Stimulated activated naive CD8-positive, alpha-beta T cell treated with anti-CD3 and anti-CD28 coated beads, Interleukin-15, amount 100 ng/mL, for 72 hours (primary cell): Measurements from ENCODE around the gene LAMP5.

ENCODE experiments used
- ATAC-seq: fragments of 150-1000 bp; cut with Tn5 transposase; 2 replicates; pipeline ENCODE4 v1.10.0; 2021; ENCODE audit warnings: mild to moderate bottlenecking, moderate library complexity
- DNase-seq, 2 donors: peaks; one replicate each; pipeline ENCODE4 v3.0.0; 2021 to 2022
- H3K27ac Mint-ChIP-seq, 2 donors: one replicate each; pipeline ENCODE4 v1.8.0; 2022; ENCODE audit warnings: mild to moderate bottlenecking in 2 of 2, mixed read lengths in 2 of 2, moderate library complexity in 2 of 2
- H3K27me3 Mint-ChIP-seq: one replicate; pipeline ENCODE4 v1.8.0; 2022; ENCODE audit warnings: mixed read lengths
- H3K4me1 Mint-ChIP-seq: one replicate; pipeline ENCODE4 v1.8.0; 2022; ENCODE audit warnings: mild to moderate bottlenecking, mixed read lengths
- H3K4me3 Mint-ChIP-seq, 2 donors: one replicate each; pipeline ENCODE4 v1.8.0; 2022; ENCODE audit warnings: mild to moderate bottlenecking in 2 of 2, mixed read lengths in 2 of 2, moderate library complexity in 1 of 2
- H3K9me3 Mint-ChIP-seq, 2 donors: one replicate each; pipeline ENCODE4 v1.8.0; 2022; ENCODE audit warnings: mixed read lengths in 2 of 2

LAMP5 gene

DNA sequence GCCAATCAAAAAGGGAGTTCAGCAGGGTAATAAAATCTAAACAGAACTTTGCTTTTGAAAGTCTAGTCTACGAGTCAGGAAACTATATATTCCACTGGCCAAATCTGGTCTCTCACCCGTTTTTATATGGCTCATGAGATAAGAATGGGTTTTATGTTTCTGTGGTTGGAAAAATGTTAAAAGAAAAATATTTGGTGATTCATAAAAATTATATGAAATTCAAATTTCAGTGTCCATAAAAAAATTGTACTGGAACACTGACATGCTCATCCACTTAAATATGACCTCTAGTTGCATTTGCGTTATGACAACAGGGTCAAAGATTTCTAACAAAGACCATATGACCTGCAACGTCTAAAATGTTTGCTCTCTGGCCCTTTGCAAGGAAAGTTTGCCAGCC lies 22.3 kb upstream of the LAMP5 start:
- Mint-ChIP-seq H3K4me3 (no peak overlapping the region), H3K9me3 (peaks cover 19 to 29% of the 10 kb centered on the region in 2 donors), H3K27me3 (no peaks in the 10 kb centered on the region), H3K27ac (no peak overlapping the region), H3K4me1 (no peaks in the 10 kb centered on the region)
- ATAC-seq: no peak
- no peak for DNase-seq

DNA sequence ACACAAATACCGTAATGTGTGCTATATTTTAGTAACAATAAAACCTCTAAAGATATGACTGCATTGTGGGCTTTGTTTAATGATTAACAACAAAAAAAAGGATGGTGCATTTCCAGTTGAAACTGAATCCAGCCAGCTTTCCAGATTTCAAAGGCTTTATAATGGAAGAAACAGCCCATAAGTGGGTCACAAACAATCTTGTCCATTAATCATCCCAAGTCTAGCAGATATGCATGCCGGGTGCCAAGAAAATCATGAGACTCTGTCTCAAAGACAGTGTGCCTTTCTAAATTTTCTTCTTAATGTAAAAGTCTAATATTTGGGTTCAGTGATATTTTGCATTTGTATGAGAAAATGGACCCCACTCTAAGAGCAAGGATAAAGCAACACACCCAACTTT lies 20.6 kb upstream of the LAMP5 start:
- Mint-ChIP-seq H3K4me3 (no peak overlapping the region), H3K4me1 (no peaks in the 10 kb centered on the region), H3K27ac (no peak overlapping the region), H3K27me3 (no peaks in the 10 kb centered on the region), H3K9me3 (peaks cover 19 to 29% of the 10 kb centered on the region in 2 donors)
- ATAC-seq: no peak
- no peak for DNase-seq

DNA sequence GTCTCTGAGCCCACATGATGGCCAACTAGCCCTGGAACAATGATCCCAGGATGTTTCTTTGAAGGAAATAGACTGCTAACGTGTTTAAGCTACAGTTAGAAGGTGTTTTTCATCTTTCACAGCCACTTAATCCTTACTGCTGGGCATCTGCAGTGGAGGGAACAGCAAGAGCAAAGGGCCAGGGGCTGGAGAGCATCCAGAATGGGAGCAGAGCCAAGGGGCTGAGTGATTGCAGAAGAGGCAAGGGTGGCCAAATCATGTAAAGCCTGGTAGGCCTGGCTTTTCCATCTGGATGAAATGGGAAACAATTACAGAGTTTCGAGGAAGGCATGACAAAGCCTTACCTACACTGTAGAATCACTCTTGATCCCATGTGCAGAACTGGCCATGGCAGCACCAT lies 18.7 kb upstream of the LAMP5 start:
- ATAC-seq: no peak
- H3K27me3 Mint-ChIP-seq: no peaks in the 10 kb centered on the region
- DNase-seq: no peak
- no peak overlapping the region for H3K27ac Mint-ChIP-seq
- no peaks in the 10 kb centered on the region for H3K4me1 Mint-ChIP-seq
- H3K4me3 Mint-ChIP-seq: no peak overlapping the region
- peaks cover 11 to 29% of the 10 kb centered on the region in 2 donors for H3K9me3 Mint-ChIP-seq

DNA sequence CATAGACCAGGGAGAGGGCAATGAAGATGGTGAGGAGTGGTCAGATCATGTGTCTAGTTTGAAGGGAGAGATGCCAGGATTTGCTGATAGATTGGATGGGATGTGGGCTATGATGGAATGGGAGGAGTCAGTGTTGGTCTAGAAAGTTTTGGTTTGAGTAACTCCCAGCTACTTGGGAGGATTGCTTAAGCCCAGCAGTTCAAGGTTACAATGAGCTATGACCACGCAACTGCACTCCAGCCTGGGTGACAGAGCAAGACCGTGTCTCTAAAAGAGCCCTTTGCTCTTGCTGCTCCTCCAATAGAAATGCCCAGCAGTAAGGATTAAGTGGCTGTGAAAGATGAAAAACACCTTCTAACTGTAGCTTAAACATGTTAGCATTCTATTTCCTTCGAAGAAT lies 18.2 kb upstream of the LAMP5 start:
- H3K4me1 Mint-ChIP-seq: no peaks in the 10 kb centered on the region
- no peak overlapping the region for H3K4me3 Mint-ChIP-seq
- DNase-seq: no peak
- peaks cover 11 to 29% of the 10 kb centered on the region in 2 donors for H3K9me3 Mint-ChIP-seq
- H3K27ac Mint-ChIP-seq: no peak overlapping the region
- H3K27me3 Mint-ChIP-seq: no peaks in the 10 kb centered on the region
- no peak for ATAC-seq

DNA sequence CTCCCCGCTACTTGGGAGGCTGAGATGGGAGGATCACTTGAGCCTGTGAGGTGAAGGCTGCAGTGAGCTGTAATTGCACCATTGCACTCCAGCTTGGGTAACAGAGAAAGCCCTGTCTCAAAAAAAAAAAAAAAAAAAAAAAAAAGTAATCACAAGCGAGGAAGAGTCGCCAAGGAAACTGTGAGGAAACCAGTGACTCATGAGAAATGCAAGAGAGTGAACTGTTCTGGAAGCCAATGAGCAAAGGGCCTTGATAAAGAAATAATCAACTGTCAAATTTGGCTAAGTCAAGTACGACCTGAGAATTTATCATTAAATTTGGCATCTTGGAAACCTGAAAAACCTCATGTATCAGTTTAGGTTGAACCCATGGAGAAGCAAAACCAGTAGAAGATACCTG lies 16.1 kb upstream of the LAMP5 start:
- Mint-ChIP-seq H3K4me3 (no peak overlapping the region), H3K27me3 (no peaks in the 10 kb centered on the region), H3K4me1 (no peaks in the 10 kb centered on the region), H3K9me3 (peaks cover 15 to 29% of the 10 kb centered on the region in 2 donors), H3K27ac (no peak overlapping the region)
- ATAC-seq: no peak
- DNase-seq: no peak

DNA sequence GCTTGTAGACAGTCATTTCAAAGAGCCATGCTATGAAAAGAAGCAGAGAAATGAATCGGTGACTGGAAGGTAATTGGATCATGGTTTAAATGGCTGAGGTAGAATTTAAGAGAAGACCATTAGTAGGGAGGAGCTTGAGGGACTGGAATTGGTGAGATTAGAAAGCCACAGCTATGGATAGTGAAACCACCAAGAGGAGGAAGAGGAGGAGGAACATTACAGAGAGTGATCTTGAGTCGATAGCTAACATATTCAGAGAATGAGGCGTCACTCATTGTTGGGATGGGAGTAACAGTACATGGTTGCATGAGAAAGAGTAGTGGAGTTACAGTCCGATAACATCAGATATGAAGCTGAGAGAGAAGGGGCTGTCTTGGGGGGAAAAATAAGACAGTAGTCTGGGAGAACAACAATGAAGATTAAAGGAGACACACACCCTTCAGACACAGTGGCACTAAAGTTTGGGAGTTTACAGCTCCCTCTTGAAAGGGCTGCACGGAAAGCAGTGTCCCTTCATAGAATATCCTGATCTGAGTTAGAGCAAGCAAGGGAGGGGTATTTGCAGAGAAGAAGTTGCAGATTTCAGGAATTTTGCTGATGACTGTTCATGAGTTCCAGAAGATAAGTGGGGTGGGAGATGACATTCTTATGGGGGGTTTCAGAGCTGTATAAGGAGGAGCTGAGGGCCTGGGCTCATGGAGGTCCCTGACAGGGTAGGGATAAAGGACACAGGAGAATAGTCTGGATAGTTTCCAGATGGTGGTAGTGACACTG lies 15.1 kb upstream of the LAMP5 start:
- Mint-ChIP-seq H3K4me3 (no peak overlapping the region), H3K9me3 (peaks cover 15 to 27% of the 10 kb centered on the region in 2 donors), H3K27me3 (no peaks in the 10 kb centered on the region), H3K27ac (no peak overlapping the region), H3K4me1 (no peaks in the 10 kb centered on the region)
- DNase-seq: no peak
- no peak for ATAC-seq

DNA sequence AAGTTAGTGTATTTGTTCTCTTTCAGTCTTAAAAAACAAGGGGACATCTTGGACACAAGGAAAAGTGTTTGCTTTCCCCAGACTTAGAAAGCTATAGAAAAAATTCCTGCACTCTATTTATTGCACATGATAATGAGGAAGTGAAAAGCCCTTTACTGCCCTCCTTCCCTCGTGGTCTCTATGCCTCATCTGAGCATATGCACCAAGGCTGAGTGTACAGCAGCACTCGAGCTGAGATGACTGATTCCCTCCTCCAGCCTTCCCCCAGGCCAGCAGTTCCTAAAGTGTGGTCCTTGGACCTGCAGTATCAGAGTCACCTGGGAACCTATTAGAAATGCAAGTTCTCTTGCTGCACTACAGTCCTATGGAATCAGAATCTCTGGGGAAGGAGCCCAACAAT lies 14.3 kb upstream of the LAMP5 start:
- H3K9me3 Mint-ChIP-seq: peaks cover 9 to 19% of the 10 kb centered on the region in 2 donors
- no peaks in the 10 kb centered on the region for H3K27me3 Mint-ChIP-seq
- DNase-seq (no peak), ATAC-seq (no peak)
- no peak overlapping the region for H3K4me3 Mint-ChIP-seq
- no peaks in the 10 kb centered on the region for H3K4me1 Mint-ChIP-seq
- H3K27ac Mint-ChIP-seq: no peak overlapping the region

DNA sequence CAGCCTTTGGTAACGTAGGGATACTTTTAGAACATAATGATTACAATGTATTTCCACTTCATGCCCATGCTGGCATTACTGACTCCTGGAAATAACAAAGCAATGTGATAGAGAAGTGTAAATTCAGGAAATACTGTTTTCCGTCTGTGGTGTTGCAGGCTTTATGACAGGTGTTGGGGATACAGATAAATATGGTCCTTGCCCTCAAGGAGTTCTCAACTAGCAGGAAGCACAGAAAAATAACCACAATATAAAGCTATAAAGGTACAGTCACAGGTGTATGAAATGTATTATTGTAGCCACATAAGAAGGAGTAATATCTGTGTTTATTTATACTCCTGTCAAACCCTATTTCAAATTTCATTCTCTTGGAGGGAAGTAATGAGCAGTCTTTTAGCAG lies 12.9 kb upstream of the LAMP5 start:
- ATAC-seq (no peak), DNase-seq (no peak)
- Mint-ChIP-seq H3K4me1 (no peaks in the 10 kb centered on the region), H3K9me3 (peaks cover 4 to 7% of the 10 kb centered on the region in 2 donors), H3K4me3 (no peak overlapping the region), H3K27ac (no peak overlapping the region), H3K27me3 (peaks cover 10% of the 10 kb centered on the region)

DNA sequence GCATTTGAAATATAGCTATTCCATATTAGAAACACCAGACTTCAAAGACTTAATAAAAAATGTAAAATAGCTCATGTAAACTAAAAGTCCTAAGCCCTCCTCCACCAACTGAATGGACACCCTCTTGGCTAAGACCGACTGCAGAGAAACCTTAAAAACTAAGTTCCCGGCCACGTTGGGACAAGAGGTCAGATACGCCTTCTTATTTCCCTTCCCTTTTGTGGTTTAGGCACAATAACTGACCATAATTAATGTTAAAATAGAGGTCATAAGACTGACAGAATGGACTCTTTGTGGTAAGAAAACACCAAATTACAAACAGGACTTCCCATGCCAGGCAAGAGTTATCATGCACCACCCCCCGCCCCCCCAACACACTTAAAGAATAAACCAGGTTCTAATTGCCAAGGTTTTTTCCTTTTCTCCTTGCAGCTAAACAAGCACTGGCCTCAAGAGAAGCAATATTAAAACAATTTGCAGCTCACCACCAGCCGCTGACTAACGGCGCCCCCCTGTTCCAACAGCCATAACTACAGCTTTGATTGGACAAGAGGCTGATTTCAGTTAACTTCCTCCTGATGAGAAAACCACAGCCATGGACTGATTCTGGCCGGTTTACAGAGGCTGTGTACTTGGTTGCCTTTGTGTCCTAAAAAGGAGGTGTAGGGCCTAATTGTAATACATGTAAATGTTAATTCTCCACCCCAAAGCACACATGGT lies 10.7 kb upstream of the LAMP5 start:
- peaks cover 32% of the 10 kb centered on the region for H3K27me3 Mint-ChIP-seq
- peaks cover 4 to 7% of the 10 kb centered on the region in 2 donors for H3K9me3 Mint-ChIP-seq
- no peak for ATAC-seq
- H3K27ac Mint-ChIP-seq: no peak overlapping the region
- no peak for DNase-seq
- H3K4me3 Mint-ChIP-seq: no peak overlapping the region
- no peaks in the 10 kb centered on the region for H3K4me1 Mint-ChIP-seq

DNA sequence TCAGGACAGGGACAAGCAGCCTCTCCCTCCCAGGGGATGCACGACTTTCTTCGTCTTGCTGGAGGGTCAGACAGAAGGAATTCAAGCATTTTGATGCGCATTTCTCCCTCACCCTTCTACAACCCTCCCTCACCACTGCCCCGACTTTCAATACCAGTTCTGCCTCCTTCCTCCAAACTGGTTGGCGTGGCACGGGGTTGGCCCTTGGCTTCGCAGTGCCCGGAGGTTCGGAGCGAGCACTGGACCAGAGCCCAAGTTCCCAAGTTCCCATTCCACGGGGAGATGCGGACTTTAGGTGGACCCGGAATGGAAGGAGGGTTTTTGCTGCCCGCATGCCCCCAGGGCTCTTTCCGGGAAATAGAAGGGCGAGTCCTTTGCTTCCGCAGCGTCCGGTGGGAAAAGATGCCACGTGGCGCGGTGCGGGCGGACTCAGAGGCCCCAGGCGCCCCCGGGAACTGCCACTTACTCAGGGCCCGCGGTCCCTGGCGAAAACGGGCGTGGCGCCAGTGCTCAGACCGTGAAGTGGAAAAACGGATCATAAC lies 8.0 kb upstream of the LAMP5 start:
- peaks cover 57% of the 10 kb centered on the region for H3K27me3 Mint-ChIP-seq
- H3K4me3 Mint-ChIP-seq: no peak overlapping the region
- H3K9me3 Mint-ChIP-seq: peaks cover 4 to 7% of the 10 kb centered on the region in 2 donors
- H3K27ac Mint-ChIP-seq: no peak overlapping the region
- peaks cover 5% of the 10 kb centered on the region for H3K4me1 Mint-ChIP-seq
- no peak for ATAC-seq
- no peak for DNase-seq

DNA sequence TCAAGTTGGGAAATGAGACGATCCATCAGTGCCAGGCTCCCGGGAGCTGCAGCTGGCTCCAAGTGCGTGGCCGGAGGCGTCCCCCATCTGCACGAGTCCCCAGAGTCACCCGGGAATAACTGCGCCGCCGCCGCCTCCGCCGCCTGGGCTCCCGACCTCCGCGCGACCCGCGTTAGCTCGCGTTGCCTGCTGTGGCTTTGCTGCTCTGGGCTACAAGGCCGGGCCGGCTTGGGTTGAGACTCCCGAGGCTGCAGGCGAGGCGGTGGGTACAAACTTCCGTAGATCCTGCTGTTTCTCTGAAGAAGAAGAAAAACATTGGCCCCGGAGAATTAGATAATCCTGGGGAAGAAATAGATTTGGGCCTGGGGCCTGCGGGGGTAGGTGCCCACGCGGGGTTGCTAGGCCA lies 7.4 kb upstream of the LAMP5 start:
- Mint-ChIP-seq H3K27ac (no peak overlapping the region), H3K4me1 (peaks cover 5% of the 10 kb centered on the region), H3K4me3 (no peak overlapping the region), H3K27me3 (peaks cover 63% of the 10 kb centered on the region), H3K9me3 (peaks cover 4 to 7% of the 10 kb centered on the region in 2 donors)
- ATAC-seq: no peak
- no peak for DNase-seq

DNA sequence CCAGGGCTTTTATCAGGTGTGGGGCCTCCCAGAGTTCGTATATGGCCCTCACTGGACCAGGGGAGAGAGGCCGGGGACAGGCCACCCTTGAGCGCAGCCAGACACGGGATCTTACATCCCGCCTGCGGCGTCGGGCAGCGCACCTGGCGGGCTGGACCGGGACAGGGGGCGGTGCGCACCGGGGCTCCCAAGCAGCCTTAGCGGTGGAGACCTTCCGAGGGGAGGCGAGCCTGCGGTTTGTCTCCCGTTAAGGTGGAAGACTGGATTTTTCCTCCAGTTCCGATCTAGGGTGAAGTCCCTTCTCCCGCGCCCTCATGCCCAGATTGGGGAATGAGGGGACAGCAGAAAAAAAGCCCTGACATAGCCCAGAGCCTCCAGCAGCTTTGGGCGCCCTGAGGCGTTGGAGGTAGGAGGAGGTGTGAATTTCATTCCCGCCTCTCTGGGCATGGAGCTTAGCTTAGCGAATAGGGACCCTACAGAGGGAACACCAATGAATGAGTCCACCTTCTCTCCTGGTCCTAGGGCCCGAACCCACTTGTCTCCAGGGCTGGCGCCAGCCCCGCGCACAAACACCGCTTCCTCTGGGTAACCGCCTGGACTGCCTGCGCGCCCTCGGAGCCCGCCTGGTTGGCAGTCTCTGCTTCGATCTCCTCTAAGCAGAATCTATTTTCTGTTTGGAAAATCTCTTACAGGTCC lies 6.7 kb upstream of the LAMP5 start:
- DNase-seq (no peak), ATAC-seq (no peak)
- no peak overlapping the region for H3K27ac Mint-ChIP-seq
- peaks cover 67% of the 10 kb centered on the region for H3K27me3 Mint-ChIP-seq
- H3K4me3 Mint-ChIP-seq: no peak overlapping the region
- H3K4me1 Mint-ChIP-seq: peaks cover 5% of the 10 kb centered on the region
- peaks cover 0 to 1% of the 10 kb centered on the region in 2 donors for H3K9me3 Mint-ChIP-seq

DNA sequence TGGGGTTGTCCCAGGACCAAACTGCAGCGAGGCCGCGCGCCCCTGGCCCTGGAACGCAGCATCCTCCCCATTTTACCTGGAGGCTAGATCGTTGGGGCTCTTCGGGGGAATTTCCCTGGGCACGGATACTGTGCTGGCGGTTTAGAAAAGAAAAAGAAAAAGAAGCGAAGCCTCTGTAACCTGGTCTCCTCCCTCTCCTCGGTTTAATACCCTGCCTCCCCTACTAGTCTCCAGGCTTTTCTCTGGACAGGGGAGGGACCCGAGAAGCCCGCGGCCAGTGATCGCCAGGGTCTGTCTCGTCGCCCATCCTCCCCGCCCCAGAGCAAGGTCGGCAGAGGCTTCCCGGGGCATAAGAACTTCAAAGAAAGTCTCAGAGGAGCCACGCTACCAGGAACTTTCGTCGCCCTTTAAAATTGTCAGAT lies 6.1 kb upstream of the LAMP5 start:
- no peak overlapping the region for H3K4me3 Mint-ChIP-seq
- H3K9me3 Mint-ChIP-seq: no peaks in the 10 kb centered on the region
- ATAC-seq: no peak
- peaks cover 5% of the 10 kb centered on the region for H3K4me1 Mint-ChIP-seq
- H3K27ac Mint-ChIP-seq: no peak overlapping the region
- DNase-seq: no peak
- H3K27me3 Mint-ChIP-seq: peaks cover 70% of the 10 kb centered on the region

DNA sequence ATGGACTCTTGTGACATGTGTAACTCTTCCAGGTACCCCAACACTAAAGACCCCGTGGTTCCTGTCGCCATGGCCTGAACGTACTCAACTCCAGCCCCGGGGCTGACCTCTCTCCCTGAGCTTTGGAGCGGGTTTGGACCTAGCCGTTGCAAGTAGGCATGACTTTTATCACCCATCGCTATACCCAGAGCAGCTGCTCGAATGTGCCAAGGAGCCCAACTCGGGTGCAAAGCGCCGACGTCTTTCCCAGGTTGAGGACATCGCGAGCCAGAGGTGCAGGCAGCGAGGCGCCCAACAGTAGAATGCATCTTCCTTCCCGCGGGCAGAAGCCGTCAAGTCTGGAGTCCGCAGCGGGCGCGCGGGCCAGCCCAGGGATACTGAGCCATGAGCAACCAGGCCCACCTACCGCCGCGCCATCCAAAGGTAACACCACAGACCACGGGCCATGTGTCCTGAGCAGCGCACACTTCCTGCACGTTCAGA lies 5.7 kb upstream of the LAMP5 start:
- Mint-ChIP-seq H3K27ac (no peak overlapping the region), H3K27me3 (peaks cover 70% of the 10 kb centered on the region), H3K4me3 (no peak overlapping the region), H3K9me3 (no peaks in the 10 kb centered on the region), H3K4me1 (peaks cover 5% of the 10 kb centered on the region)
- DNase-seq (no peak), ATAC-seq (no peak)

DNA sequence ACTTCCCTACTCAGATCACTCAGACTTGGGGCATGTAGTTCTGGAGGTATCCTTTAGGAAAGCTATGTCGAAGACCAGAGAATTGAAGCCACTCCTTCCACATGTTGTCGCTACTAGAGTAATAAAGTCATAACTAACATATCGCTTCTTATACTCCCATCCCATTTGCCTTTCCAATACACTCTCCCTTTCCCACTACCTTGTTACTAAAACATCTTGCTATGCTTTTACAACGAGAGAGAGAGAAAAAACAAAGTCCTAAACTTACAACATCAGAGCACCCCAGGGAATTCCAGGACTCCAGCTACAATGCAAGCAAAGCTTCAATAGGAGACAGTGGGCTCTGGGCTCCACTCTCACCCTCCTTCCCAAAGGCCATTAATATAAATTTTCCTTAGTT lies 5.1 kb upstream of the LAMP5 start:
- no peaks in the 10 kb centered on the region for H3K9me3 Mint-ChIP-seq
- ATAC-seq (no peak), DNase-seq (no peak)
- H3K4me1 Mint-ChIP-seq: peaks cover 5% of the 10 kb centered on the region
- no peak overlapping the region for H3K27ac Mint-ChIP-seq
- no peak overlapping the region for H3K4me3 Mint-ChIP-seq
- H3K27me3 Mint-ChIP-seq: peaks cover 75% of the 10 kb centered on the region

DNA sequence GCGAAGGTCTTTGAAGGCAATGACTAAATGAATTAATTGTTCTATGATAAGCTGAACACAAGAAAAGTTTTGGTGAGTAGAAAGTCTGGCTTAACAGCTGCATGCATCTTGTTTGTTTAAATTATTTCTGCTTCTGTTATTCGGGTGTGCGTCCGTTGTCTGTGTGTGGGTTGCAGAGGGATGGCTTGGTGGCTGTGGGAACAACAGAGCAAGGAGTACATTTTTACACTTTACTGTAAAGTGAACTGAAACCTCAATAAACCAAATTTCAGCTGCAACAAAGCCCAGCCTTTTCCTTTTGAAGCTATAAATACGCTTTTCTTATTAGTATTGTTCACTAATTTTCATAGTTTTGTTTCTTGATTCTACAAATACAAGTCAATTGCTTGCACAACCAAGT lies 3.5 kb upstream of the LAMP5 start:
- DNase-seq (no peak), ATAC-seq (no peak)
- Mint-ChIP-seq H3K27me3 (peaks cover 87% of the 10 kb centered on the region), H3K4me3 (no peak overlapping the region), H3K9me3 (no peaks in the 10 kb centered on the region), H3K27ac (no peak overlapping the region), H3K4me1 (peaks cover 5% of the 10 kb centered on the region)
